Measurements from ENCODE around the gene GBX1.

DNA sequence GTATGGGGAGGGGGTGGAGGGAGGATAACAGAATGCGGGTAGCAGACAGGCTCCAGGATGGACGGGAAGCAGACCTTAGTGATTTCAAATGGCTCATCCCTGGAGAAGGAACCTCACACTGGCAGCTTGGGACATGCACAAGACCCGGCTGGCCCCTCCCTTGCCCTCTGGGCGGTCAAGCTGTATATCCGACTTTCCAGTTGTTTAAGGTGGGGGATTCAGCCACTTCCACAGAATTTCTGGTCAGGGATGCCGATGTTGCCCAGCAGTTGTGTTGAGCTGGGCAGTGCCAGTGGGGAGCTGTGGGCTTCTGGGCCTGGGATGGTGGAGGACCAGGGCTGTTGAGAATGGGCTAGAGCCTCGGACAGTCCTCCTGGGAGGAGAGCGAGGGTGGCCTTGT lies 38.8 kb downstream of the GBX1 start:
- TF ChIP-seq, protein P1, sequence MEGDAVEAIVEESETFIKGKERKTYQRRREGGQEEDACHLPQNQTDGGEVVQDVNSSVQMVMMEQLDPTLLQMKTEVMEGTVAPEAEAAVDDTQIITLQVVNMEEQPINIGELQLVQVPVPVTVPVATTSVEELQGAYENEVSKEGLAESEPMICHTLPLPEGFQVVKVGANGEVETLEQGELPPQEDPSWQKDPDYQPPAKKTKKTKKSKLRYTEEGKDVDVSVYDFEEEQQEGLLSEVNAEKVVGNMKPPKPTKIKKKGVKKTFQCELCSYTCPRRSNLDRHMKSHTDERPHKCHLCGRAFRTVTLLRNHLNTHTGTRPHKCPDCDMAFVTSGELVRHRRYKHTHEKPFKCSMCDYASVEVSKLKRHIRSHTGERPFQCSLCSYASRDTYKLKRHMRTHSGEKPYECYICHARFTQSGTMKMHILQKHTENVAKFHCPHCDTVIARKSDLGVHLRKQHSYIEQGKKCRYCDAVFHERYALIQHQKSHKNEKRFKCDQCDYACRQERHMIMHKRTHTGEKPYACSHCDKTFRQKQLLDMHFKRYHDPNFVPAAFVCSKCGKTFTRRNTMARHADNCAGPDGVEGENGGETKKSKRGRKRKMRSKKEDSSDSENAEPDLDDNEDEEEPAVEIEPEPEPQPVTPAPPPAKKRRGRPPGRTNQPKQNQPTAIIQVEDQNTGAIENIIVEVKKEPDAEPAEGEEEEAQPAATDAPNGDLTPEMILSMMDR (IDR thresholded peaks at IDR 0.05), result no peak
- no peak for TF ChIP-seq POLR2A (IDR thresholded peaks at IDR 0.05)
